Inflammatory macrophage treated with lipopolysaccharide for 1 hour (primary cell): ENCODE measurements around the gene TCEANC2.
A peak's percentile ranks its signal among the peaks of the same experiment; 100 is the strongest.

Experiments
- DNase-seq, 2 donors: peaks; one replicate each; pipeline ENCODE4 v3.0.0-alpha.2; 2020 to 2022

Gene TCEANC2

DNA sequence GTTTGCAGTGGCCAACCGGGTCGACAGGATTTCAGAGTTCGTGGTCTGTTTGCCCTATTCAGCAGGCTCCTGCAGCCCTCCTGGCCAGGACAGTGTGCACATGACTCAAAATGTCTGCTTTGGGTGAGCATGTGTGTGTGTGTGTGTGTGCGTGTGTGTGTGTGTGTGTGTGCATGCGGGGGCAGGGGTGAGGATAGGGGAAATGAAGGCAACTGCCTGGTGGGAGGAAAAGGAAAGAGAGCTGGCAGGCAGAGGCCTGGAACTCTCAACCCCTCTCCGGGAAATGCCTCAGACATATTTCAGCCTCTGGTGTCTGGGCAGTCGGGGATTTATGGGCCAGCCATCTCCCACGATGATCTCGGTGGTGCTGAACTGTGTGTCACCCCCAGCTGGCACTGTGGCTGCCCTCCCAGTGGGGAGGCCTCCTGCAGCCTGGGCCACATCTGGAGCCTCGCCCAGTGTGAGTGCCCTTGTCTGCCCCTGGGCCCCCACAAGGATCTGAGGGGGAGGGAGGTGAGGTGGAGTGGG lies 84.2 kb downstream of the TCEANC2 start:
- DNase-seq = no peak

DNA sequence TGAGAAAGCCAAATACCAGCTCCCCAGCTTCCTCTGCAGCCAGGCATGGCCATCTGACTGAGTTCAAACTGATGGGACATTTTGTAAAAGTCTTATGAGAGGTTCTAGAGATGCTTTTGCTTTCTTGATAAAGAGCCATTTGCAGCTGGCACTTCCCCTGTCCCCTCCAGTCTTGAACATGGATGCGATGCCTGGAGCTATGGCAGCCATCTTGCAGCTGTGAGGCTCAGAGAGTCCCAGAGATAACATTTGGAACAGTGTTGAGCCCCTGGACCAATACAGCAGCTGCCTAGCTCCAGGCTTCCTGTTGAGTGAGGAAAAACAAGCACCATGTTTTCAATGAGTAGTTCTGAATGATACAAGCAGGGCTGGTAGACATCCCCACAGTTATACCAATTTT lies 85.6 kb downstream of the TCEANC2 start:
- DNase-seq = no peak

GRCh38 chr1:54139711-54140110 lies 86.3 kb downstream of the TCEANC2 start:
- no peak for DNase-seq

- no peak for DNase-seq
These were observed 88.9 kb downstream of the TCEANC2 start for GRCh38 chr1:54142146-54142900.

DNA sequence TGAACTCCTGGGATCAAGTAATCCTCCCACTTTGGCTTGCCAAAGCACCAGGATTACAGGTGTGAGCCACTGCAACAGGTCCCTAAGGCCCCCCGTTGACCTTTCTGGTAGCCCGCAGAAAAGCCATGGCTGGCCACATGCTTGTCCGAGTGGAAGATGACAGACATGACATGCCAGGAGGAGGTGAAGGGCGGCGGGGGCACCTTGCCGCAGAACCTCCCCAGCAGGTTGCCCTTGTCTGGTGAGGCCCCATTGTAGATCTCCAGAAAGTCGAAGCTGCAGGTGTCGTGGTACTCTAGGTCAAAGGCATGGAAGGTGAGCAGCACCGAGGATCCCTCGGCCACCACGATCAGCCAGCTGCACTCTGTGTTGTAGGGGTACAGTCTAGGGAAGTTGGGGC lies 91.0 kb downstream of the TCEANC2 start:
- DNase-seq = no peak

- DNase-seq = no peak
These were observed 96.3 kb downstream of the TCEANC2 start for GRCh38 chr1:54149734-54150133.

GRCh38 chr1:54151013-54151412 lies 97.6 kb downstream of the TCEANC2 start:
- no peak for DNase-seq

DNA sequence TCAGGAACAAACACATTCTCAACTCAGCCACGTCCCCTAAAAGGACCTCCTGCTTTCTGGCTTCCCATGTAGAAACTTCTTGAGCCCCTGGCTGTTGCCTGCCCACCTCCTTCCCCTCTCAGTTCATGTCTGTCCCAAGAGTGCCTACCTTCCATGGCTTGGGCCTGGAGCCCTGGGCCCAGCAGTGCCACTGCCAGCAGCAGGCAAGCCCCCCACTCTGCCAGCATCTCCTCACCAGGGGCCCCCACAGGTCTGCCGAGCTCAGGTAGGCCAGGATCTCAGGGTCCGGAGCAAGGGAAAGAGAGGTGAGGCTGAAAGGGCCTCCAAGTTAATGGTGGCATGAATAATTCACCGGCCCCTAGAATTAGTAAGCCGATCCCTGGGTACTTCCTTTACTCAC lies 99.3 kb downstream of the TCEANC2 start, which contains the start of gene CDCP2:
CDCP2 (minus strand) TSS at position 305 of the 400 bp plus-strand sequence; CDS start at position 227, 78 bp downstream.
- no peak for DNase-seq

GRCh38 chr1:54153535-54154439 lies 100.4 kb downstream of the TCEANC2 start:
- DNase-seq = peak in 1 of 2 donors; percentile 17
